Astrocyte (in vitro differentiated cells and primary cell): Measurements from ENCODE around the gene RANBP3. TPM values are rescaled to one million over a fixed set of nuclear protein-coding genes. Genes with fewer than 3 reads are reported as not detected.

Experiments used
- DNase-seq: peaks from one replicate; pipeline ENCODE4 v3.0.0-alpha.2; 2010; ENCODE audit warnings: low read depth
- FAIRE-seq: peaks from 2 replicates; lab custom pipeline; 2011; peaks lifted over from hg19 to GRCh38; lab: Jason Lieb, UNC
- H2AFZ ChIP-seq: 2 replicates; pipeline ENCODE4 v1.6.0; 2012; ENCODE audit warnings: low read depth, low read length, inconsistent platforms
- H3K27ac ChIP-seq: 2 replicates; pipeline ENCODE4 v1.5.1; 2011; ENCODE audit warnings: low read depth, low read length, inconsistent platforms
- H3K27me3 ChIP-seq: 2 replicates; pipeline ENCODE4 v1.6.0; 2011; ENCODE audit warnings: low read length, inconsistent platforms; ENCODE audit not compliant: insufficient read depth
- H3K36me3 ChIP-seq: 2 replicates; pipeline ENCODE4 v1.5.1; 2011; ENCODE audit warnings: low read length, inconsistent platforms; ENCODE audit not compliant: insufficient read depth
- H3K4me1 ChIP-seq: 2 replicates; pipeline ENCODE4 v1.5.1; 2011; ENCODE audit warnings: low read length, inconsistent platforms; ENCODE audit not compliant: insufficient read depth
- H3K4me2 ChIP-seq: 2 replicates; pipeline ENCODE4 v1.6.0; 2012; ENCODE audit warnings: low read length, inconsistent platforms
- H3K4me3 ChIP-seq: 2 replicates; pipeline ENCODE4 v1.5.1; 2011; ENCODE audit warnings: low read depth, mild to moderate bottlenecking, low read length, inconsistent platforms; ENCODE audit not compliant: insufficient read depth
- H3K79me2 ChIP-seq: 2 replicates; pipeline ENCODE4 v1.6.0; 2012; ENCODE audit warnings: mild to moderate bottlenecking, low read length, inconsistent platforms; ENCODE audit not compliant: insufficient read depth
- H3K9ac ChIP-seq: 2 replicates; pipeline ENCODE4 v1.6.0; 2012; ENCODE audit warnings: mild to moderate bottlenecking, low read length, inconsistent platforms
- H3K9me3 ChIP-seq: 2 replicates; pipeline ENCODE4 v1.5.1; 2012; ENCODE audit warnings: low read depth, mild to moderate bottlenecking, low read length, inconsistent platforms; ENCODE audit not compliant: insufficient read depth
- H4K20me1 ChIP-seq: 2 replicates; pipeline ENCODE4 v1.6.0; 2012; ENCODE audit warnings: low read length, inconsistent platforms; ENCODE audit not compliant: insufficient read depth
- H3K27ac Mint-ChIP-seq: one replicate; pipeline ENCODE4 v1.8.0; 2021; ENCODE audit warnings: mild to moderate bottlenecking, mixed read lengths; ENCODE audit not compliant: unreplicated experiment
- H3K27me3 Mint-ChIP-seq: one replicate; pipeline ENCODE4 v1.8.0; 2021; ENCODE audit warnings: low read depth, mixed read lengths; ENCODE audit not compliant: unreplicated experiment
- H3K36me3 Mint-ChIP-seq: one replicate; pipeline ENCODE4 v1.8.0; 2021; ENCODE audit warnings: low read depth, mixed read lengths; ENCODE audit not compliant: unreplicated experiment
- H3K4me1 Mint-ChIP-seq: one replicate; pipeline ENCODE4 v1.8.0; 2021; ENCODE audit warnings: low read depth, mixed read lengths; ENCODE audit not compliant: unreplicated experiment
- H3K4me3 Mint-ChIP-seq: one replicate; pipeline ENCODE4 v1.8.0; 2021; ENCODE audit warnings: mild to moderate bottlenecking, moderate library complexity, mixed read lengths; ENCODE audit not compliant: unreplicated experiment
- H3K9me3 Mint-ChIP-seq: one replicate; pipeline ENCODE4 v1.8.0; 2021; ENCODE audit warnings: mild to moderate bottlenecking, mixed read lengths; ENCODE audit not compliant: unreplicated experiment
- EZH2 ChIP-seq: IDR thresholded peaks from 2 replicates; pipeline ENCODE4 v1.6.1; 2012; ENCODE audit warnings: mild to moderate bottlenecking, low read length, inconsistent platforms; ENCODE audit not compliant: insufficient read depth
- total RNA-seq: library from RNA; stranded (reverse); gene quantifications from 2 replicates; pipeline ENCODE4 v1.2.1, GENCODE V29; 2021
- TF ChIP-seq, protein P1 (sequence below): IDR thresholded peaks from 2 replicates; pipeline ENCODE4 v1.5.1; 2011; ENCODE audit warnings: low read depth, mild to moderate bottlenecking, inconsistent platforms, low read length, moderate library complexity; ENCODE audit not compliant: insufficient read depth

The RANBP3 gene
- total RNA-seq, 1 donor from 2014 or later, result 70.5 TPM

DNA sequence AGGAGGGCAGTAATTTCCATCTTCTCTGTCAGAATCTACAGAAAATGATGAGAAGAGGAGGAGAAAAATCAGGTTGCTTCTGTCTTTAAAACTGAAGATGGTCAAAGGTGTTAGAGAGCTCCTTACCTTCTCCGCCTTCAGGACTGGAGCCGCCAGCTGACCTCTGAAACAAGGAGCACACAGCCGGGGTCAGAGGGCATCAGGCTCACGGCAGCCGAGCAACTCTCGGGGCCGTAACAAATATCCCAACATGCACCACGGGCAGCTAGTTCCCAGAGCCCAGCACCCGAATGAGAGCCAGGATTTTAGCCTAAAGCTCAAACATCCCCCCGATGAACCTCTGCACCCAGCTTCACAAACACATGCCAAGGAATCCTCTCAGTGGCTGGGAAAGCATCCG lies 36.3 kb downstream of the RANBP3 start:
- H3K9me3 Mint-ChIP-seq, result no peaks in the 10 kb centered on the region
- H3K27me3 ChIP-seq, result no peaks in the 10 kb centered on the region
- H3K79me2 ChIP-seq, result peaks cover 59% of the 10 kb centered on the region
- no peak overlapping the region for H3K27ac Mint-ChIP-seq
- no peak overlapping the region for H3K27ac ChIP-seq
- no peak overlapping the region for H3K4me3 Mint-ChIP-seq
- no peak overlapping the region for H3K4me2 ChIP-seq
- H3K27me3 Mint-ChIP-seq, result no peaks in the 10 kb centered on the region
- TF ChIP-seq, protein P1, sequence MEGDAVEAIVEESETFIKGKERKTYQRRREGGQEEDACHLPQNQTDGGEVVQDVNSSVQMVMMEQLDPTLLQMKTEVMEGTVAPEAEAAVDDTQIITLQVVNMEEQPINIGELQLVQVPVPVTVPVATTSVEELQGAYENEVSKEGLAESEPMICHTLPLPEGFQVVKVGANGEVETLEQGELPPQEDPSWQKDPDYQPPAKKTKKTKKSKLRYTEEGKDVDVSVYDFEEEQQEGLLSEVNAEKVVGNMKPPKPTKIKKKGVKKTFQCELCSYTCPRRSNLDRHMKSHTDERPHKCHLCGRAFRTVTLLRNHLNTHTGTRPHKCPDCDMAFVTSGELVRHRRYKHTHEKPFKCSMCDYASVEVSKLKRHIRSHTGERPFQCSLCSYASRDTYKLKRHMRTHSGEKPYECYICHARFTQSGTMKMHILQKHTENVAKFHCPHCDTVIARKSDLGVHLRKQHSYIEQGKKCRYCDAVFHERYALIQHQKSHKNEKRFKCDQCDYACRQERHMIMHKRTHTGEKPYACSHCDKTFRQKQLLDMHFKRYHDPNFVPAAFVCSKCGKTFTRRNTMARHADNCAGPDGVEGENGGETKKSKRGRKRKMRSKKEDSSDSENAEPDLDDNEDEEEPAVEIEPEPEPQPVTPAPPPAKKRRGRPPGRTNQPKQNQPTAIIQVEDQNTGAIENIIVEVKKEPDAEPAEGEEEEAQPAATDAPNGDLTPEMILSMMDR, result no peak
- no peak for TF ChIP-seq EZH2
- H4K20me1 ChIP-seq, result peaks cover 82% of the 10 kb centered on the region
- H3K4me1 ChIP-seq, result peaks cover 5% of the 10 kb centered on the region
- peaks cover 13% of the 10 kb centered on the region for H3K36me3 ChIP-seq
- H3K4me3 ChIP-seq, result no peak overlapping the region
- FAIRE-seq (no peak), DNase-seq (no peak)
- H2AFZ ChIP-seq, result no peak overlapping the region
- H3K9ac ChIP-seq, result no peak overlapping the region
- no peaks in the 10 kb centered on the region for H3K9me3 ChIP-seq
- H3K36me3 Mint-ChIP-seq, result peaks cover 17% of the 10 kb centered on the region
- H3K4me1 Mint-ChIP-seq, result peaks cover 12% of the 10 kb centered on the region

DNA sequence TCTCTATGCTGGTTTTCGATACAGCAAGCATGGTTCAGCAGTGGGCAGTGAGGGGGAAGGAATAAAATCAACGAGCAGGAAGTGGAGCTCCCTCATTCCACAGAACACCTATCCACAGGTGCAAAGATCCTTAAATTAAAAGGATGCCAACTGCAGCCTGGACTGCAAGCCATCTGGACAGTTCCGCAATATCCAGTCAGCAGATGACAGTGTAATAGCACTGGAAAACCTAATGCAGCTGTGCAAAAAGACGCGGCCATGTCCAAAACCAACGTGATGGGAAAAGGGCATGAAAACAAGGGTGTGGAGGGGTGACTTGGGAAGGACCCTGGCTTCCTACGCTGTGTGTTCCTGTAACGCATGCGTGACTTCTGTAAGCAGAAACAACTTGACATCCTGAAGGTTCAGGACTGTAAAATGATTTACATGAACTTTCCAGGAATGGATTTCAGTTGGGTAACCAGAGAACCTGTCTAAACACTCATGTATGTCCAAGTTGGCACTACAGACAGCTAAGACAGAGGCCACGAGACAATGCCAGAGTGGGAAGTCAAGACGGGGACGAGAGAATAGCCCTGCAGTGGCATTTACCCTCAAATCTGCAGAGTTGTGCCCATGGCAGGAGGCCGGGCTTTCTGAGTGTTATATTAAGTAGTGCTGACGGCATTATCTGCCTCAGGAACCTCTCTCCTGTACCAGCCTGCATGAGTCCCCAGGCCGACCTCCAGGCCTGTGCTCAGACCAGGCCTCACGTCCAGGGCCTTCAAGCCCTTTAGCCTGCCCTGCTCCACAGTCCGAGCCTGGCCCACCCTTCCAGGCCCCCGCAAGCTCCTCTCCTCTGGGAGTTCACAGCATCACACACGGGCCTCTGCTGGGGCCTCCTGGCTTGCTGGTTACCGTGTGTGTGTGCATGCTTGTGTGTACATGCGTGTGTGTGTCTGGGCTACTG lies 37.4 kb downstream of the RANBP3 start:
- peaks cover 17% of the 10 kb centered on the region for H3K36me3 Mint-ChIP-seq
- Histone ChIP-seq H3K9ac (no peak overlapping the region), H3K4me2 (no peak overlapping the region), H3K79me2 (peaks cover 47% of the 10 kb centered on the region), H3K9me3 (no peaks in the 10 kb centered on the region), H4K20me1 (peaks cover 82% of the 10 kb centered on the region), H3K27ac (no peak overlapping the region), H3K27me3 (no peaks in the 10 kb centered on the region), H2AFZ (no peak overlapping the region), H3K4me1 (peaks cover 7% of the 10 kb centered on the region), H3K36me3 (peaks cover 13% of the 10 kb centered on the region), H3K4me3 (no peak overlapping the region)
- no peak overlapping the region for H3K27ac Mint-ChIP-seq
- no peaks in the 10 kb centered on the region for H3K9me3 Mint-ChIP-seq
- H3K4me1 Mint-ChIP-seq, result peaks cover 12% of the 10 kb centered on the region
- no peak for FAIRE-seq
- no peaks in the 10 kb centered on the region for H3K27me3 Mint-ChIP-seq
- DNase-seq, result no peak
- TF ChIP-seq, protein P1, result no peak
- no peak for TF ChIP-seq EZH2
- H3K4me3 Mint-ChIP-seq, result no peak overlapping the region

DNA sequence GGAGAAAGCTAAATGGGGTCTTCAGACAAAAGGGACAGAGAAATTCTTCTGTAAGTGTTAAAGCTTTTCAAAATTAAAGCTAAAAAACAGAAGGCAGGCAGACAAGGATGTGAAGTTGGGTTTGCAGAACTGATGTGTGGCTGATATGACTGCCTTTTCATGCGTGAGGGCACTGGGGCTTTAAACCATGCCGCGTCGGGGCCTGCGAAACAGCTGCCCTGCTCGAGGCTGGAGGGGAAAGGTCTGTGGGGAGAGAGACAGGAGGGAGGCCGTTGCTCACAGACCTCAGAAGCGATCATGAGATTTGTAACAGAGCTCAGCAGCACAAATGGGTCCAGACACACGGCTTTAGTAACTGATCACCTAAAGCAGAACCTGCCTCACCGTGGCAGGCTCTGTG lies 40.4 kb downstream of the RANBP3 start:
- Histone ChIP-seq H3K36me3 (peaks cover 11% of the 10 kb centered on the region), H3K27me3 (no peaks in the 10 kb centered on the region), H3K4me1 (peaks cover 13% of the 10 kb centered on the region), H3K4me2 (no peak overlapping the region), H3K9me3 (no peaks in the 10 kb centered on the region), H3K9ac (no peak overlapping the region), H3K27ac (no peak overlapping the region), H2AFZ (no peak overlapping the region), H4K20me1 (peaks cover 78% of the 10 kb centered on the region), H3K79me2 (peaks cover 21% of the 10 kb centered on the region), H3K4me3 (no peak overlapping the region)
- no peaks in the 10 kb centered on the region for H3K9me3 Mint-ChIP-seq
- H3K4me3 Mint-ChIP-seq, result no peak overlapping the region
- H3K27me3 Mint-ChIP-seq, result no peaks in the 10 kb centered on the region
- H3K36me3 Mint-ChIP-seq, result peaks cover 20% of the 10 kb centered on the region
- DNase-seq (no peak), FAIRE-seq (no peak)
- H3K27ac Mint-ChIP-seq, result no peak overlapping the region
- TF ChIP-seq, protein P1, result no peak
- no peak for TF ChIP-seq EZH2
- peaks cover 5% of the 10 kb centered on the region for H3K4me1 Mint-ChIP-seq
